AG09309 (cell line): Measurements from ENCODE around the gene ALOXE3.

Experiments
- DNase-seq: peaks from one replicate; pipeline ENCODE4 v3.0.0-alpha.2; 2010; ENCODE audit warnings: low read depth
- H3K4me3 ChIP-seq: 2 replicates; pipeline ENCODE4 v1.5.1; 2011; ENCODE audit warnings: mild to moderate bottlenecking, low read depth, low read length, moderate library complexity; ENCODE audit not compliant: control insufficient read depth
- CTCF ChIP-seq: IDR thresholded peaks from 2 replicates; pipeline ENCODE4 v1.5.1; 2011; ENCODE audit warnings: mild to moderate bottlenecking, low read depth, low read length, inconsistent platforms; ENCODE audit not compliant: insufficient read depth, control insufficient read depth; ENCODE audit errors: missing control alignments

The ALOXE3 gene

GRCh38 chr17:8125154-8125946 lies 7.0 kb upstream of the ALOXE3 start:
- H3K4me3 ChIP-seq, result peak overlapping the region; percentile 49
- no peak for TF ChIP-seq CTCF
- no peak for DNase-seq

DNA sequence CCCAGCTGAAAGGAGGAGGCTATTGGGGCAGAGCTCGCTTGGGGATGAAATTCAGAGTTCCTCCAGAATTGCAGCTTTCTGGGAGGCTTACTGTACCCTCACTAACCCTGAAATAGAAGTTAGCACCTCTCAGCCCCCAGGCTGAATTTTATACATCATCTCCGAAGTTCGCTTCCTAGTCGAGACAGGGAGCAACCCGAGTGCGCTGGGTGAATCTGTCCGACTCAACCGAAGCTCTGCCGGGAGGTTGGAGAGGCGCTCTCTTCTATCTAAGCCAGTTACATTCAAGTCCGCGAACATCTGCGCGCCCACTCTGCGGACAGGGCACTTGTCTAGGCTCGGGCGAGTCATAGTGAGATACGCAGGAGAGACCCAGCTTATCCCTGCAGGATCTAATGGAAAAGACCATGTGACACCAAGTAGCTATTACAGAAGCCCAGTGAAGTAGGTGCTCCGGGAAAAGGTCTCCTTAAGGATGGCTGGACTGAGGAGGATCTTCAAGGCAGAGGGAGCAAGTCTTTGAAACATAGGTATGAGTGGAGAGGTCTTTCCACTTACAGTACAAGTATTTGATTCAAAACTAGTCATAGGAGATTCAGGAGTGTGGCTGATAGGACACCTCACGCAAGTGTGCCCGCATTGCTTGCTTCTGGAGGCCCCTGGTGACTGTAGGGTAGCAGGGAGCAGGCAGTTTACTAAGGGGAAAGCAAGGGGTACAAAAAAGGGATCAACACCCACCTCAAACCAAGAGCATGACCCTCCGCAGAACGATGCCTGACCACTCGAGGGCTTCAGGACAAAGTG lies 6.2 kb upstream of the ALOXE3 start:
- H3K4me3 ChIP-seq, result peak overlapping the region; percentile 65
- no peak for TF ChIP-seq CTCF
- DNase-seq, result no peak

GRCh38 chr17:8123695-8124349 lies 5.5 kb upstream of the ALOXE3 start, which contains the start of gene HES7:
HES7 (minus strand) TSS chr17:8124106; CDS start chr17:8124084, 22 bp downstream.
- H3K4me3 ChIP-seq, result peak within 1 kb of the TSS; percentile 65
- no peak for TF ChIP-seq CTCF
- DNase-seq, result no peak

GRCh38 chr17:8122924-8123694 lies 4.8 kb upstream of the ALOXE3 start:
- no peak for TF ChIP-seq CTCF
- DNase-seq, result no peak
- peak overlapping the region; percentile 65 for H3K4me3 ChIP-seq

DNA sequence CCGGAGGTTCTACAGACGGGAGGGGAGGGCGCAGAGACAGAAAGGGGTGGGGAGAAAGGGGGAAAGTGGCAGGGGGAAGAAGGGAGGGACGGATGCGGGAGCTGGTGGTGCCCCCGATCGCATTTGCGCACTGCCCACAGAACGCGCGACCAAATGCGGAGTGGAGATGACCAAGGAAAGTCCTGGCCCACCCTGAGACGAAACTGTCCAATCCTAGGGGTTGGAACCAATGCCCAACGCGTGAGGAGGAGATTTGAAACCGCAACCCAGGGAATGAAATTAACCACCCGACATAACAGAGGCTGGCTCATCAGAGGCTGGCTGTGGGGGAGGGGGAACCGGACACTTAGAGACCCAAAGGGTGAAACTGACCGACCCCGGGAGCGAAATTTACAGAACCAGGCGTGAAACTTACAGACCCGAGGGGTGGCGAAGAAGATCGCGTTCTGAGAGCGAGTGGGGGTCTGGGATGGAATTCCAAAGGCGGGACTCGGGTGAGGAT lies 4.2 kb upstream of the ALOXE3 start:
- DNase-seq, result no peak
- TF ChIP-seq CTCF, result no peak
- peak overlapping the region; percentile 65 for H3K4me3 ChIP-seq
